ENCODE results near the gene SUN5. TPM values are rescaled to one million over a fixed set of nuclear protein-coding genes. Genes with fewer than 3 reads are reported as not detected.

Gene SUN5
- total and polyA plus RNA-seq, 2 of the 8 experiments (the other 6 are each of a cell fraction or from before 2014, with no cell fraction given), result not detected

DNA sequence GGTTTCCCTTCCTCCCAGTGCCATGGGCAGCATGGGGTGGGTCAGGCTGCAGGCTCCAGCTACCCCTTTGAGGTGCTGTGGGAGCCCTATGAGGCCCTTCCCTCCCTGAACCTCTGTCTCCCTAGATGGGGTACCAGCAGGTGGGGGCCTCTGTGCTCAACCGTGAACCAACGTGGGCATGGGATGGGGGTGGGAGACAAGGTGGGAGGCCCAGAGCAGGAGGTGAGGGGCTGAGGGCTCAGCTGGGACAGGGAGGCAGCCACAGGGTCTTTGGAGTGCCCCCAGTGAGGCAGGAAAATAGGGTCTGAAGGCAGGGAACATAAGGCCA is 33.3 kb downstream of the SUN5 start (continued):
- TF ChIP-seq SRF (IDR thresholded peaks at IDR 0.05; ENCODE audit: low read depth, low read length) (no peak), SIRT6 (IDR thresholded peaks at IDR 0.05; ENCODE audit: low read length) (no peak), TBP (IDR thresholded peaks at IDR 0.05; ENCODE audit: low read depth, low read length) (no peak), BCL11A (IDR thresholded peaks at IDR 0.05; ENCODE audit: low read depth in 2 of 2, low read length in 2 of 2) (no peak), ASH2L (IDR thresholded peaks at IDR 0.05; ENCODE audit: low read length) (no peak), BRCA1 (IDR thresholded peaks at IDR 0.05; ENCODE audit: low read depth, low read length) (no peak), RFX5 (IDR thresholded peaks at IDR 0.05; ENCODE audit: borderline replicate concordance, low read depth, low read length) (no peak)
- TF ChIP-seq, protein P1, sequence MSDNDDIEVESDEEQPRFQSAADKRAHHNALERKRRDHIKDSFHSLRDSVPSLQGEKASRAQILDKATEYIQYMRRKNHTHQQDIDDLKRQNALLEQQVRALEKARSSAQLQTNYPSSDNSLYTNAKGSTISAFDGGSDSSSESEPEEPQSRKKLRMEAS (IDR thresholded peaks at IDR 0.05), result no peak
